H9 (cell line): ENCODE data around the gene AMDHD1. TPM values are rescaled to one million over a fixed set of nuclear protein-coding genes. Genes with fewer than 3 reads are reported as not detected.

Experiments used
- DNase-seq: peaks from one replicate; pipeline ENCODE4 v3.0.0-alpha.2; 2017
- H2AFZ ChIP-seq: one replicate; pipeline ENCODE4 v1.6.1; 2013; ENCODE audit warnings: mild to moderate bottlenecking, low read length, control low read depth, moderate library complexity
- H2AK5ac ChIP-seq: 2 replicates; pipeline ENCODE4 v1.6.1; 2013; ENCODE audit warnings: low read length, control low read depth, mixed read lengths; ENCODE audit not compliant: insufficient read length
- H2BK120ac ChIP-seq: one replicate; pipeline ENCODE4 v1.6.1; 2013; ENCODE audit warnings: low read depth, mild to moderate bottlenecking, low read length, control low read depth, inconsistent platforms; ENCODE audit not compliant: poor library complexity, severe bottlenecking
- H2BK12ac ChIP-seq: 2 replicates; pipeline ENCODE4 v1.6.1; 2013; ENCODE audit warnings: low read length, control low read depth, mixed read lengths, low read depth; ENCODE audit not compliant: insufficient read length
- H2BK15ac ChIP-seq: 2 replicates; pipeline ENCODE4 v1.6.1; 2013; ENCODE audit warnings: low read depth, low read length, control low read depth
- H2BK20ac ChIP-seq: one replicate; pipeline ENCODE4 v1.6.1; 2013; ENCODE audit warnings: low read depth, mild to moderate bottlenecking, low read length, control low read depth, inconsistent platforms; ENCODE audit not compliant: poor library complexity, severe bottlenecking
- H2BK5ac ChIP-seq: 2 replicates; pipeline ENCODE4 v1.6.1; 2013; ENCODE audit warnings: low read length, control low read depth, mixed read lengths; ENCODE audit not compliant: insufficient read length
- H3K14ac ChIP-seq: 2 replicates; pipeline ENCODE4 v1.6.1; 2013; ENCODE audit warnings: low read length, control low read depth; ENCODE audit not compliant: insufficient read depth
- H3K18ac ChIP-seq: 2 replicates; pipeline ENCODE4 v1.6.1; 2013; ENCODE audit warnings: low read depth, mild to moderate bottlenecking, mixed read lengths, low read length, control low read depth; ENCODE audit not compliant: insufficient read length
- H3K23ac ChIP-seq: 2 replicates; pipeline ENCODE4 v1.6.1; 2013; ENCODE audit warnings: low read length, control low read depth, mixed read lengths, low read depth; ENCODE audit not compliant: insufficient read length
- H3K23me2 ChIP-seq: 2 replicates; pipeline ENCODE4 v1.6.1; 2013; ENCODE audit warnings: low read depth, mild to moderate bottlenecking, mixed read lengths, low read length, control low read depth; ENCODE audit not compliant: insufficient read length, poor library complexity, severe bottlenecking
- H3K27ac ChIP-seq: 2 replicates; pipeline ENCODE4 v1.5.1; 2013; ENCODE audit warnings: low read length, control low read depth, mixed read lengths, low read depth; ENCODE audit not compliant: insufficient read length
- H3K27me3 ChIP-seq: 2 replicates; pipeline ENCODE4 v1.6.1; 2013; ENCODE audit warnings: low read length, control low read depth, inconsistent platforms; ENCODE audit not compliant: insufficient read depth
- H3K4ac ChIP-seq: 2 replicates; pipeline ENCODE4 v1.6.1; 2013; ENCODE audit warnings: low read depth, mild to moderate bottlenecking, control low read depth, inconsistent platforms, low read length, moderate library complexity
- H3K4me1 ChIP-seq: 2 replicates; pipeline ENCODE4 v1.6.1; 2013; ENCODE audit warnings: low read length, control low read depth, inconsistent platforms; ENCODE audit not compliant: insufficient read depth
- H3K4me2 ChIP-seq: 2 replicates; pipeline ENCODE4 v1.6.1; 2013; ENCODE audit warnings: low read length, control low read depth, mixed read lengths; ENCODE audit not compliant: insufficient read length, insufficient read depth
- H3K56ac ChIP-seq: 2 replicates; pipeline ENCODE4 v1.6.1; 2013; ENCODE audit warnings: low read depth, mild to moderate bottlenecking, mixed read lengths, low read length, control low read depth; ENCODE audit not compliant: insufficient read length
- H3K79me1 ChIP-seq: 2 replicates; pipeline ENCODE4 v1.6.1; 2013; ENCODE audit warnings: low read depth, mild to moderate bottlenecking, moderate library complexity, low read length, control low read depth, inconsistent platforms; ENCODE audit not compliant: insufficient read depth, poor library complexity, severe bottlenecking
- H3K79me2 ChIP-seq: 2 replicates; pipeline ENCODE4 v1.6.1; 2013; ENCODE audit warnings: low read length, control low read depth, inconsistent platforms; ENCODE audit not compliant: insufficient read depth
- H3K9ac ChIP-seq: 2 replicates; pipeline ENCODE4 v1.6.1; 2013; ENCODE audit warnings: low read length, control low read depth, mixed read lengths; ENCODE audit not compliant: insufficient read length; ENCODE audit errors: extremely low read depth
- H3K9me3 ChIP-seq: one replicate; pipeline ENCODE4 v1.6.1; 2013; ENCODE audit warnings: low read depth, low read length, inconsistent platforms; ENCODE audit not compliant: control insufficient read depth
- H3T11ph ChIP-seq: one replicate; pipeline ENCODE4 v1.6.1; 2013; ENCODE audit warnings: mild to moderate bottlenecking, low read length, control low read depth, inconsistent platforms
- H4K20me1 ChIP-seq: one replicate; pipeline ENCODE4 v1.6.1; 2013; ENCODE audit not compliant: control insufficient read depth, insufficient read length, insufficient read depth
- H4K5ac ChIP-seq: 2 replicates; pipeline ENCODE4 v1.6.1; 2013; ENCODE audit warnings: low read depth, mild to moderate bottlenecking, mixed read lengths, low read length, control low read depth; ENCODE audit not compliant: insufficient read length
- H4K8ac ChIP-seq: replicated peaks from 2 replicates; pipeline ENCODE4 v1.6.1; 2013; ENCODE audit warnings: low read length, control low read depth, mixed read lengths, low read depth; ENCODE audit not compliant: insufficient read length
- H4K91ac ChIP-seq: 2 replicates; pipeline ENCODE4 v1.6.1; 2013; ENCODE audit warnings: low read depth, mild to moderate bottlenecking, moderate library complexity, mixed read lengths, low read length, control low read depth; ENCODE audit not compliant: insufficient read length
- H3K27ac Mint-ChIP-seq, 3 experiments: 2 replicates in 2 of 3; 3 replicates in 1 of 3; pipeline ENCODE4 v1.8.0; 2020 to 2021; ENCODE audit warnings: mixed read lengths in 3 of 3, mild to moderate bottlenecking in 1 of 3, moderate library complexity in 1 of 3
- H3K27me3 Mint-ChIP-seq: 2 replicates; pipeline ENCODE4 v1.8.0; 2021; ENCODE audit warnings: low read depth, mild to moderate bottlenecking, moderate library complexity, mixed read lengths
- H3K36me3 Mint-ChIP-seq, 3 experiments: 2 replicates in 2 of 3; 3 replicates in 1 of 3; pipeline ENCODE4 v1.8.0; 2020 to 2021; ENCODE audit warnings: low read depth in 3 of 3, mixed read lengths in 3 of 3; ENCODE audit not compliant: insufficient read depth in 1 of 3
- H3K4me1 Mint-ChIP-seq, 2 experiments: 2 replicates each; pipeline ENCODE4 v1.8.0; 2020; ENCODE audit warnings: mixed read lengths in 2 of 2
- H3K4me3 Mint-ChIP-seq, 2 experiments: 2 replicates in 1 of 2; 3 replicates in 1 of 2; pipeline ENCODE4 v1.8.0; 2020 to 2021; ENCODE audit warnings: mild to moderate bottlenecking in 2 of 2, mixed read lengths in 2 of 2, moderate library complexity in 1 of 2
- H3K9me3 Mint-ChIP-seq, 2 experiments: 2 replicates in 1 of 2; 3 replicates in 1 of 2; pipeline ENCODE4 v1.8.0; 2020; ENCODE audit warnings: mild to moderate bottlenecking in 2 of 2, mixed read lengths in 2 of 2, moderate library complexity in 1 of 2
- CTCF ChIP-seq: fragments of 200-600 bp; sonication (generic); conservative IDR thresholded peaks from 3 replicates; pipeline ENCODE4 v1.8.0; 2021; ENCODE audit warnings: antibody characterized with exemption, mild to moderate bottlenecking
- WGBS: extraction: QIAGEN DNeasy Blood & Tissue Kit; methylation state at CpG from one replicate; pipeline ENCODE4 v1.1.7; 2013; ENCODE audit warnings: missing lambda C conversion rate, low lambda C conversion rate, mixed read lengths; ENCODE audit not compliant: insufficient read length; ENCODE audit errors: extremely low coverage; 5-methylcytosine and 5-hydroxymethylcytosine counted together
- total RNA-seq: library from RNA; stranded (reverse); gene quantifications from 2 replicates; pipeline ENCODE4 v1.2.1, GENCODE V29; 2021

Gene AMDHD1
- total RNA-seq, 1 experiment from 2014 or later = 0.42 TPM

DNA sequence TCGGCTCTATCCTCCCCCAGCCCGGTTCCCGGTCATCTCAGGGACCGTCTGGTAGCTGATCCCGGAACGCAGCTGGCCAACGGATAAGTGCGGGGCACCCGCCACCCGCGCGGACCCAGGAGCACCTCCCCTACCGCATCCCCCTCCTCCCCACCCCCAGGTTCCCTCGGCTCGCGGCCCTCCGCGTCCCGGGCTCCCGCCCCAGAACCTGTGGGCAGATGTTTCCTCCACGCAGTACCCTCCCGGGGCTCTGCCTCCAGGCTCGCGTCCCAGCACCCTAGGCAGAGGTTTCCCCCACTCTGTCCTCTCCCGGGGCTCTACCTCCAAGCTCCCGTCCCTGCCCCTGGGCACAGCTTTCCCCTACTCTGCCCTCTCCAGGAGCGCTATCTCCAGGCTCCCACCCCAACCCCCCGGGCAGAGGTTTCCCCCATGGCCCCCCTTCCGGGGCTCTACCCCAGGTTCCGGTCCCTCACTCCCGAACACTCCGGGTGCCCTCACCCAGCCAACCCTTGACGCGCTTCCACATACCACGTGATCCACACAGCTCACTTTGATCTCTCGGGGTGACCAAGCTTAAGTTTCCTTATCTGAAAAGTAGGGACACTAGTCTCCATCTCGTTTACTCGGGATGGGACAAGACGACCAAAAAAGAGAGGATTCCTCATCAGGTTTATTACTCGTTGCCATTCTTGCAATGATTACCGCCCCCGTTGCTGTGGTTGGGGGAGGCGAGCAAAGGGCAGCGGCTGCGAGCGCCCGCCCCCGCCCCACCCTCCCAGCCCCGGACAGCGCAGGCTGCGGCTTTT, 404 bp upstream of the AMDHD1 start, which contains the start of gene CCDC38:
Gene CCDC38, minus strand, starts transcription at position 91 of the 806 bp plus-strand sequence. CDS start 6,105 bp downstream, outside the sequence.
- H3K4me2 ChIP-seq = peak within 1 kb of the TSS; percentile 76
- Mint-ChIP-seq H3K27me3 (peaks cover 36% of the 10 kb centered on the region), H3K36me3 (peaks cover 0 to 4% (median 0%) of the 10 kb centered on the region in 3 experiments; a peak in 2 of 7 replicates), H3K9me3 (peaks cover 3 to 7% of the 10 kb centered on the region in 2 experiments; a peak in 4 of 5 replicates), H3K4me1 (peaks cover 7 to 19% of the 10 kb centered on the region in 2 experiments; a peak in 3 of 4 replicates), H3K4me3 (peak within 1 kb of the TSS; percentile 84 to 89), H3K27ac (no peak within 1 kb of the TSS; a peak in 1 of 7 replicates)
- no peaks in the 10 kb centered on the region for H3K4me1 ChIP-seq
- H3K27ac ChIP-seq = no peak within 1 kb of the TSS
- no peak within 1 kb of the TSS for H4K5ac ChIP-seq
- H3K27me3 ChIP-seq = peaks cover 5% of the 10 kb centered on the region; the same call in 1 of the 2 replicates
- H4K91ac ChIP-seq = no peak within 1 kb of the TSS
- H3K18ac ChIP-seq = peak within 1 kb of the TSS; percentile 47
- no peak for TF ChIP-seq CTCF
- WGBS = no CpG with 5 or more reads among the region's 51 CpGs
- peak within 1 kb of the TSS; percentile 56 for H3K9ac ChIP-seq
- no peak within 1 kb of the TSS for H4K8ac ChIP-seq
- H2AFZ ChIP-seq = peak within 1 kb of the TSS; percentile 88
- peaks cover 5% of the 10 kb centered on the region for H3K23me2 ChIP-seq
- no peaks in the 10 kb centered on the region for H4K20me1 ChIP-seq
- H3K23ac ChIP-seq = no peak within 1 kb of the TSS
- no peak within 1 kb of the TSS for H3K4ac ChIP-seq
- H3K79me2 ChIP-seq = no peaks in the 10 kb centered on the region
- no peak within 1 kb of the TSS for H3T11ph ChIP-seq
- DNase-seq = peak; percentile 90
- no peak within 1 kb of the TSS for H3K56ac ChIP-seq
- no peak within 1 kb of the TSS for H2BK120ac ChIP-seq
- no peaks in the 10 kb centered on the region for H3K79me1 ChIP-seq
- H2BK20ac ChIP-seq = no peak within 1 kb of the TSS
- H3K9me3 ChIP-seq = no peaks in the 10 kb centered on the region
- no peak within 1 kb of the TSS for H2BK12ac ChIP-seq
- H2AK5ac ChIP-seq = no peak within 1 kb of the TSS
- H2BK15ac ChIP-seq = no peak within 1 kb of the TSS
- H2BK5ac ChIP-seq = no peak within 1 kb of the TSS
- H3K14ac ChIP-seq = peak within 1 kb of the TSS; percentile 51
